K562 (cell line): Measurements from ENCODE around the gene SCRN3. TPM values are rescaled to one million over a fixed set of nuclear protein-coding genes. Genes with fewer than 3 reads are reported as not detected.
A peak's percentile ranks its signal among the peaks of the same experiment; 100 is the strongest.

Experiments
- ATAC-seq: fragments of 200-7000 bp; cut with Tn5 transposase; 3 replicates; pipeline ENCODE4 v1.9.1; 2020; ENCODE audit warnings: moderate library complexity
- BruUV-seq: library from RNA; stranded (reverse); fragments of 400-500 nt; replicated peaks from 2 replicates; lab custom pipeline; 2021; lab: Mats Ljungman, UMichigan
- CTCF ChIA-PET: fragments of 300-600 bp; formaldehyde crosslinking; extraction: SDS; loops from one replicate; lab custom pipeline; 2021; ENCODE audit warnings: low intra/inter-chr PET ratio; lab: Yijun Ruan, JAX
- POLR2A ChIA-PET: fragments of 300-600, 350-650 bp; sonication (Branson Sonifier 250); formaldehyde crosslinking; extraction: SDS; loops from one replicate; lab custom pipeline; 2021; ENCODE audit warnings: antibody characterized with exemption, inconsistent platforms; lab: Yijun Ruan, JAX
- DNase-seq, 4 experiments: peaks; one replicate each; pipeline versions ENCODE4 v3.0.0 to v3.0.0-alpha.2; 2011 to 2018; ENCODE audit warnings: low spot score in 3 of 4, mixed read lengths in 3 of 4; ENCODE audit errors: extremely low read depth in 1 of 4
- FAIRE-seq: peaks from 2 replicates; lab custom pipeline; 2011; peaks lifted over from hg19 to GRCh38; lab: Jason Lieb, UNC
- H2AFZ ChIP-seq: 2 replicates; pipeline ENCODE4 v1.6.0; 2011; ENCODE audit warnings: low read depth, low read length, control low read depth, inconsistent platforms
- H3K27ac ChIP-seq: fragments of 200-600 bp; 3 replicates; pipeline ENCODE4 v1.8.0; 2011; ENCODE audit warnings: low read depth, mild to moderate bottlenecking, control low read depth, inconsistent platforms, low read length, moderate library complexity, mixed read lengths; ENCODE audit errors: extremely low read depth
- H3K27me3 ChIP-seq, 2 experiments: fragments of 300-600 bp in 1 of 2; 2 replicates in 1 of 2; 3 replicates in 1 of 2; pipeline versions ENCODE4 v1.6.0 to v1.8.0; 2011; ENCODE audit warnings: inconsistent platforms in 2 of 2, low read length in 2 of 2, mild to moderate bottlenecking in 1 of 2, mixed read lengths in 1 of 2, moderate library complexity in 1 of 2; ENCODE audit not compliant: control insufficient read depth in 2 of 2, insufficient read depth in 2 of 2
- H3K36me3 ChIP-seq: fragments of 300-600 bp; 3 replicates; pipeline ENCODE4 v1.8.0; 2011; ENCODE audit warnings: mild to moderate bottlenecking, low read length, inconsistent platforms; ENCODE audit not compliant: control insufficient read depth, insufficient read depth
- H3K4me1 ChIP-seq, 2 experiments: fragments of 200-600 bp in 1 of 2; replicated peaks in 1 of 2; 2 replicates in 1 of 2; 3 replicates in 1 of 2; pipeline versions ENCODE4 v1.5.1 to v1.8.0; 2011; ENCODE audit warnings: inconsistent platforms in 2 of 2, low read length in 2 of 2, mild to moderate bottlenecking in 1 of 2, mixed read lengths in 1 of 2, moderate library complexity in 1 of 2; ENCODE audit not compliant: control insufficient read depth in 2 of 2, insufficient read depth in 2 of 2
- H3K4me2 ChIP-seq: 2 replicates; pipeline ENCODE4 v1.6.1; 2011; ENCODE audit warnings: low read length, control low read depth, inconsistent platforms, mixed read lengths; ENCODE audit not compliant: insufficient read depth
- H3K4me3 ChIP-seq: fragments of 200-600 bp; sonication (generic), shearing (Covaris generic); 2 replicates; pipeline ENCODE4 v1.5.1; 2016; ENCODE audit warnings: control low read depth, inconsistent platforms
- H3K79me2 ChIP-seq: fragments of 200-600 bp; 3 replicates; pipeline ENCODE4 v1.8.0; 2011; ENCODE audit warnings: low read length, inconsistent platforms; ENCODE audit not compliant: control insufficient read depth, insufficient read depth
- H3K9ac ChIP-seq, 2 experiments: 2 replicates each; pipeline versions ENCODE4 v1.6.0 to v1.6.1; 2011; ENCODE audit warnings: low read depth in 2 of 2, low read length in 2 of 2, control low read depth in 1 of 2, inconsistent platforms in 1 of 2, mild to moderate bottlenecking in 1 of 2, mixed read lengths in 1 of 2; ENCODE audit not compliant: insufficient read depth in 1 of 2
- H3K9me1 ChIP-seq: one replicate; pipeline ENCODE4 v1.6.0; 2011; ENCODE audit warnings: inconsistent platforms, mild to moderate bottlenecking, low read length, moderate library complexity; ENCODE audit not compliant: control insufficient read depth, insufficient read depth
- H3K9me3 ChIP-seq: replicated peaks from 2 replicates; pipeline ENCODE4 v1.5.1; 2011; ENCODE audit warnings: low read depth, low read length, inconsistent platforms; ENCODE audit not compliant: control insufficient read depth, insufficient read depth
- H4K20me1 ChIP-seq: replicated peaks from 2 replicates; pipeline ENCODE4 v1.6.1; 2011; ENCODE audit warnings: low read length, inconsistent platforms, mixed read lengths; ENCODE audit not compliant: control insufficient read depth, insufficient read depth
- C11orf30 ChIP-seq: fragments of 450-650 bp; IDR thresholded peaks from 2 replicates; pipeline ENCODE4 v1.6.1; 2016; ENCODE audit warnings: low read depth, mild to moderate bottlenecking
- DACH1 ChIP-seq: fragments of 450-650 bp; IDR thresholded peaks from 2 replicates; pipeline ENCODE4 v1.6.1; 2018; ENCODE audit not compliant: partially characterized antibody
- MAFG ChIP-seq: fragments of 450-650 bp; conservative IDR thresholded peaks from 2 replicates; pipeline ENCODE4 v1.6.1; 2016; ENCODE audit warnings: missing genetic modification characterization, missing compliant biosample characterization
- RNF2 ChIP-seq: sonication (generic); IDR thresholded peaks from 2 replicates; pipeline ENCODE4 v1.6.1; 2016
- ZNF316 ChIP-seq: fragments of 450-650 bp; IDR thresholded peaks from 2 replicates; pipeline ENCODE4 v1.6.1; 2016
- in situ Hi-C: fragments of 300-500 bp; cut with MboI; formaldehyde crosslinking; loops from 4 replicates; pipeline ENCODE4 v1.15.0; 2018; ENCODE audit warnings: inconsistent platforms, mixed read lengths
- intact Hi-C: fragments of 100-400 bp; cut with micrococcal nuclease; formaldehyde crosslinking; loops from 2 replicates; pipeline ENCODE4 v1.14.2; 2022
- polyA plus RNA-seq, 8 experiments: library from polyadenylated mRNA; depleted of rRNA in 4 of 8; stranded (reverse) in 5 of 8; unstranded in 3 of 8; fragments of >200 nt; fragmentation: Nextera tagmentation in 2 of 8; fragmentation: Illumina TruSeq in 1 of 8; extraction: Ambion mirVana in 2 of 8; extraction: Trizol in 1 of 8; gene quantifications; 2 replicates each; pipeline versions ENCODE4 v1.2.1 to v1.2.3, GENCODE V29; 2011 to 2014; ENCODE audit warnings: inconsistent platforms in 1 of 8, missing spikeins in 1 of 8
- total RNA-seq, 7 experiments: library from RNA; depleted of rRNA in 6 of 7; stranded (reverse); fragments of >200 nt in 6 of 7; fragmentation: Illumina TruSeq in 2 of 7; extraction: Trizol in 2 of 7; gene quantifications; 2 replicates each; pipeline versions ENCODE4 v1.2.1 to v1.2.3, GENCODE V29; 2011 to 2021; ENCODE audit warnings: low replicate concordance in 1 of 7
- TF ChIP-seq, protein P1 (sequence below): fragments of 250-450 bp; sonication (Bioruptor Pico); IDR thresholded peaks from 2 replicates; pipeline ENCODE4 v1.6.1; 2021; ENCODE audit warnings: mild to moderate bottlenecking
- TF ChIP-seq, protein P2 (sequence below), 2 experiments: fragments of 450-650 bp; formaldehyde crosslinking in 1 of 2; IDR thresholded peaks; 2 replicates each; pipeline versions ENCODE4 v1.4.0 to v1.6.1; 2014 to 2020; ENCODE audit warnings: mild to moderate bottlenecking in 2 of 2, borderline replicate concordance in 1 of 2, low read depth in 1 of 2

The SCRN3 gene
- total and polyA plus RNA-seq, 9 of the 15 experiments (the other 6 are each of a cell fraction or from before 2014, with no cell fraction given), result 7.7 to 21.8 (median 20.0) TPM

- DNase-seq, result no peak
- Histone ChIP-seq H3K79me2 (peaks cover 5% of the 10 kb centered on the region; the same call in 2 of the 3 replicates), H3K9me3 (no peaks in the 10 kb centered on the region), H3K27ac (no peak overlapping the region), H4K20me1 (no peaks in the 10 kb centered on the region), H2AFZ (no peak overlapping the region), H3K4me3 (no peak overlapping the region), H3K9me1 (no peaks in the 10 kb centered on the region), H3K9ac (no peak overlapping the region), H3K4me2 (no peak overlapping the region), H3K27me3 (no peaks in the 10 kb centered on the region), H3K36me3 (0 out of 3 replicates have a peak, but pooled peaks cover 2% of the 10 kb centered on the region), H3K4me1 (peaks cover 0 to under 1% of the 10 kb centered on the region in 2 experiments; a peak in 1 of 5 replicates)
- TF ChIP-seq, protein P1, sequence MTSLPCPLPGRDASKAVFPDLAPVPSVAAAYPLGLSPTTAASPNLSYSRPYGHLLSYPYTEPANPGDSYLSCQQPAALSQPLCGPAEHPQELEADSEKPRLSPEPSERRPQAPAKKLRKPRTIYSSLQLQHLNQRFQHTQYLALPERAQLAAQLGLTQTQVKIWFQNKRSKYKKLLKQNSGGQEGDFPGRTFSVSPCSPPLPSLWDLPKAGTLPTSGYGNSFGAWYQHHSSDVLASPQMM (CRISPR knock-in tag), result no peak
- peak; percentile 59 for TF ChIP-seq ZNF316
- 0 out of 2 replicates have a peak, but pooled peaks have one; percentile 13 for TF ChIP-seq C11orf30
- 0 out of 2 replicates have a peak, but pooled peaks have one; percentile 7 for TF ChIP-seq MAFG (tag)
- TF ChIP-seq, protein P2, sequence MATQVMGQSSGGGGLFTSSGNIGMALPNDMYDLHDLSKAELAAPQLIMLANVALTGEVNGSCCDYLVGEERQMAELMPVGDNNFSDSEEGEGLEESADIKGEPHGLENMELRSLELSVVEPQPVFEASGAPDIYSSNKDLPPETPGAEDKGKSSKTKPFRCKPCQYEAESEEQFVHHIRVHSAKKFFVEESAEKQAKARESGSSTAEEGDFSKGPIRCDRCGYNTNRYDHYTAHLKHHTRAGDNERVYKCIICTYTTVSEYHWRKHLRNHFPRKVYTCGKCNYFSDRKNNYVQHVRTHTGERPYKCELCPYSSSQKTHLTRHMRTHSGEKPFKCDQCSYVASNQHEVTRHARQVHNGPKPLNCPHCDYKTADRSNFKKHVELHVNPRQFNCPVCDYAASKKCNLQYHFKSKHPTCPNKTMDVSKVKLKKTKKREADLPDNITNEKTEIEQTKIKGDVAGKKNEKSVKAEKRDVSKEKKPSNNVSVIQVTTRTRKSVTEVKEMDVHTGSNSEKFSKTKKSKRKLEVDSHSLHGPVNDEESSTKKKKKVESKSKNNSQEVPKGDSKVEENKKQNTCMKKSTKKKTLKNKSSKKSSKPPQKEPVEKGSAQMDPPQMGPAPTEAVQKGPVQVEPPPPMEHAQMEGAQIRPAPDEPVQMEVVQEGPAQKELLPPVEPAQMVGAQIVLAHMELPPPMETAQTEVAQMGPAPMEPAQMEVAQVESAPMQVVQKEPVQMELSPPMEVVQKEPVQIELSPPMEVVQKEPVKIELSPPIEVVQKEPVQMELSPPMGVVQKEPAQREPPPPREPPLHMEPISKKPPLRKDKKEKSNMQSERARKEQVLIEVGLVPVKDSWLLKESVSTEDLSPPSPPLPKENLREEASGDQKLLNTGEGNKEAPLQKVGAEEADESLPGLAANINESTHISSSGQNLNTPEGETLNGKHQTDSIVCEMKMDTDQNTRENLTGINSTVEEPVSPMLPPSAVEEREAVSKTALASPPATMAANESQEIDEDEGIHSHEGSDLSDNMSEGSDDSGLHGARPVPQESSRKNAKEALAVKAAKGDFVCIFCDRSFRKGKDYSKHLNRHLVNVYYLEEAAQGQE (IDR thresholded peaks at IDR 0.05; ENCODE audit: borderline replicate concordance), result no peak
- TF ChIP-seq, protein P2 (CRISPR knock-in tag; IDR thresholded peaks at IDR 0.05; ENCODE audit: low read depth), result no peak
- TF ChIP-seq RNF2, result no peak
- TF ChIP-seq DACH1, result no peak
- BruUV-seq, result no TSS peak
- CTCF ChIA-PET, result no interaction called here
- POLR2A ChIA-PET, result interaction anchor here (0.6 to 1.9 kb wide), 3 partner anchors 13 to 37 kb away, joined by 3 to 6 read pairs (median 3); no protein-coding TSS in a partner anchor
- no peak for ATAC-seq
- intact Hi-C loops (no loop called here), in situ Hi-C loops (no loop called here)
- FAIRE-seq, result no peak
Observed at GRCh38 chr2:174400853-174401252, 5.3 kb downstream of the SCRN3 start.
